HL-60 (cell line): ENCODE data around the gene RAC3.

Experiments
- POLR2AphosphoS5 ChIP-seq: IDR thresholded peaks from 2 replicates; pipeline ENCODE4 v1.6.1; 2012; ENCODE audit warnings: low read depth
- SPI1 ChIP-seq: IDR thresholded peaks from 2 replicates; pipeline ENCODE4 v1.6.1; 2012; ENCODE audit warnings: low read depth, mild to moderate bottlenecking, borderline replicate concordance
- TF ChIP-seq, protein P1 (sequence below): IDR thresholded peaks from 2 replicates; pipeline ENCODE4 v1.6.1; 2012; ENCODE audit warnings: low read depth; ENCODE audit not compliant: insufficient replicate concordance
- TF ChIP-seq, protein P2 (sequence below): IDR thresholded peaks from one replicate; pipeline ENCODE4 v1.5.1; 2011; ENCODE audit warnings: low read length, control low read depth, inconsistent platforms; ENCODE audit not compliant: insufficient read depth

DNA sequence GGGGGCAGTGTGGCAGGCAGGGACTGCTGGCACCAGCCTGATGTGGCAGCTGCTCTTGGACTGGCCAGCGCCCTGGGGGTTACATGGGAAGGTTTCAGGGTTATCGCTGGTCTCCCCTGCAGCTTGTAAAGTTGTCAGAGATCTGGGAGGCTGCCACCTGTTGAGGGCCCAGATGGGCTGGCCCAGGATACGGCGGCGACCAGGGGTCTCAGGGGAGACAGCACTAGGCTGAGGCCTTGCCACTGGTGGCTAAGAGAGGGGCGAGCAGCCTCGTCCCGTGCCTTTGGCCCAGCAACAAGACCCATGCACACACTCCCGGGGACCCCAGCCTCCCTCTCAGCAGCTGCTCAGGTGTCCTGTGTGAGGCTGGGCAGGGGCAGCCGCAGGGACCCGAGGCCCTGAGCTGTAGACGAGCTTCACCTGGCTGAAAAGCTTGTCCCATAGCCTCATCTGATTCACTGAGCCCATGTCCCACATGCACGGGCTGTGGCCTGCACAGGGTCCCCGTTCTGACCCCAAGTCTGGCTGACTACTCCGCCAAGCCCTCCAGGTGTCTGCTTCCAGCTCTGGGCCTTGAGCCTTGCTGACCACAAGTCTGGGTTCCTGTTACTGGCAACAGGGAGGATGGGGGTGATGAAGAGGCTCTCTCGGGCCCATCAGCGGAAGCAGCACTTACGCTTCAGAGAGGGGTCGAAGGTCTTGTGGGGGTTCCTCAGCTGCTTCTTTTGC lies 28.0 kb downstream of the RAC3 start:
- TF ChIP-seq, protein P1, sequence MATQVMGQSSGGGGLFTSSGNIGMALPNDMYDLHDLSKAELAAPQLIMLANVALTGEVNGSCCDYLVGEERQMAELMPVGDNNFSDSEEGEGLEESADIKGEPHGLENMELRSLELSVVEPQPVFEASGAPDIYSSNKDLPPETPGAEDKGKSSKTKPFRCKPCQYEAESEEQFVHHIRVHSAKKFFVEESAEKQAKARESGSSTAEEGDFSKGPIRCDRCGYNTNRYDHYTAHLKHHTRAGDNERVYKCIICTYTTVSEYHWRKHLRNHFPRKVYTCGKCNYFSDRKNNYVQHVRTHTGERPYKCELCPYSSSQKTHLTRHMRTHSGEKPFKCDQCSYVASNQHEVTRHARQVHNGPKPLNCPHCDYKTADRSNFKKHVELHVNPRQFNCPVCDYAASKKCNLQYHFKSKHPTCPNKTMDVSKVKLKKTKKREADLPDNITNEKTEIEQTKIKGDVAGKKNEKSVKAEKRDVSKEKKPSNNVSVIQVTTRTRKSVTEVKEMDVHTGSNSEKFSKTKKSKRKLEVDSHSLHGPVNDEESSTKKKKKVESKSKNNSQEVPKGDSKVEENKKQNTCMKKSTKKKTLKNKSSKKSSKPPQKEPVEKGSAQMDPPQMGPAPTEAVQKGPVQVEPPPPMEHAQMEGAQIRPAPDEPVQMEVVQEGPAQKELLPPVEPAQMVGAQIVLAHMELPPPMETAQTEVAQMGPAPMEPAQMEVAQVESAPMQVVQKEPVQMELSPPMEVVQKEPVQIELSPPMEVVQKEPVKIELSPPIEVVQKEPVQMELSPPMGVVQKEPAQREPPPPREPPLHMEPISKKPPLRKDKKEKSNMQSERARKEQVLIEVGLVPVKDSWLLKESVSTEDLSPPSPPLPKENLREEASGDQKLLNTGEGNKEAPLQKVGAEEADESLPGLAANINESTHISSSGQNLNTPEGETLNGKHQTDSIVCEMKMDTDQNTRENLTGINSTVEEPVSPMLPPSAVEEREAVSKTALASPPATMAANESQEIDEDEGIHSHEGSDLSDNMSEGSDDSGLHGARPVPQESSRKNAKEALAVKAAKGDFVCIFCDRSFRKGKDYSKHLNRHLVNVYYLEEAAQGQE, result no peak
- TF ChIP-seq, protein P2, sequence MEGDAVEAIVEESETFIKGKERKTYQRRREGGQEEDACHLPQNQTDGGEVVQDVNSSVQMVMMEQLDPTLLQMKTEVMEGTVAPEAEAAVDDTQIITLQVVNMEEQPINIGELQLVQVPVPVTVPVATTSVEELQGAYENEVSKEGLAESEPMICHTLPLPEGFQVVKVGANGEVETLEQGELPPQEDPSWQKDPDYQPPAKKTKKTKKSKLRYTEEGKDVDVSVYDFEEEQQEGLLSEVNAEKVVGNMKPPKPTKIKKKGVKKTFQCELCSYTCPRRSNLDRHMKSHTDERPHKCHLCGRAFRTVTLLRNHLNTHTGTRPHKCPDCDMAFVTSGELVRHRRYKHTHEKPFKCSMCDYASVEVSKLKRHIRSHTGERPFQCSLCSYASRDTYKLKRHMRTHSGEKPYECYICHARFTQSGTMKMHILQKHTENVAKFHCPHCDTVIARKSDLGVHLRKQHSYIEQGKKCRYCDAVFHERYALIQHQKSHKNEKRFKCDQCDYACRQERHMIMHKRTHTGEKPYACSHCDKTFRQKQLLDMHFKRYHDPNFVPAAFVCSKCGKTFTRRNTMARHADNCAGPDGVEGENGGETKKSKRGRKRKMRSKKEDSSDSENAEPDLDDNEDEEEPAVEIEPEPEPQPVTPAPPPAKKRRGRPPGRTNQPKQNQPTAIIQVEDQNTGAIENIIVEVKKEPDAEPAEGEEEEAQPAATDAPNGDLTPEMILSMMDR, result no peak
- TF ChIP-seq POLR2AphosphoS5, result peak; percentile 39; the same call in 1 of the 2 replicates
- TF ChIP-seq SPI1, result no peak
